OCI-LY7 (cell line): Measurements from ENCODE around the gene POLR3H.

Experiments
- CTCF ChIP-seq: fragments of 200-600 bp; sonication (generic); conservative IDR thresholded peaks from 2 replicates; pipeline ENCODE4 v1.5.1; 2014; ENCODE audit warnings: mild to moderate bottlenecking, antibody characterized with exemption, low read length, moderate library complexity, mixed read lengths
- EZH2phosphoT487 ChIP-seq: fragments of 200-600 bp; sonication (generic); IDR thresholded peaks from 2 replicates; pipeline ENCODE4 v1.6.1; 2018; ENCODE audit warnings: low read depth, borderline replicate concordance, mild to moderate bottlenecking, mixed run types, antibody characterized with exemption, low read length, moderate library complexity, mixed read lengths

DNA sequence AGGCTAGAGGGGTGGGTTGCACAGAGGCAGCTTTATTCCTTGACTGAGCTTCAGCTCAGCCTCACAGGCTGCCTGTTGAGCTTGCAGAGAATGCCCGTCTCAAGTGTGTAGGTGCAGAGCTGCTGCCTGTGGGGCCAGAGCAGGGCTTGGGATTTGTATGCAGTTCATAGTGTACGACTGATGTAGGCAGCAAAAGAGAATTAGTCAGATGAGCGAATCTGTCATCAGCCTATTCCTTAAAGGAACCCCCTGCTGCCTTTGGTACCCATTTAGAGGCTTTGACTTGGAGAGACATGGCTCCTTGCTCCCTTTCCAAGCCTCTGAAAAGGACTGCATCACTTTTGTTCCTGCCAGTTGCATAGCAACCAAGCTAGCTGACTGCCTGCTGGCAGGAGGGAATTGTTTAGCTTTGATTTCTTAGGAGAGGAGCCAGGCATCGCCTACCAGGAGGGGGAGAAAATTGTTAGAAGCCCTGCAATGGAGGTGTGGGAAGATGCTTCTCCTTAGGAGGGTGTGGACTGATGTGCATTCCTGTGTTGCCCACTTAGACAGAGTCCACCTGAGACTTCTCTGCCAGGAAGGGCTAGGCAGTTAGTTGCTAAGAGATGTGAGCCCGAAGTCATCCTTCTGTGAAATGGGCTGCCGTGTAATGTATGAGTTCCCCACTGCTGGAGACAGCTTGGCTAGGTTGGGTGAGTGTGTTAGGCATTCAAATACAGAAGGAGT, 64.4 kb downstream of the POLR3H start:
- TF ChIP-seq CTCF (no peak), EZH2phosphoT487 (no peak)
